Panc1 (cell line): ENCODE results near the gene CDK11B. TPM values are rescaled to one million over a fixed set of nuclear protein-coding genes. Genes with fewer than 3 reads are reported as not detected.
"Not testable (repeated sequence)": the region's sequence is repeated elsewhere in the genome, so short reads cannot be mapped to it uniquely, and the experiment has no call there.

Experiments
- ATAC-seq: fragments of 200-7000 bp; cut with Tn5 transposase; 2 replicates; pipeline ENCODE4 v1.9.1; 2020; ENCODE audit warnings: mild to moderate bottlenecking, moderate library complexity
- BruUV-seq: library from RNA; stranded (reverse); fragments of 400-500 nt; replicated peaks from 2 replicates; lab custom pipeline; 2021; lab: Mats Ljungman, UMichigan
- CTCF ChIA-PET: fragments of 300-600 bp; sonication (Branson Sonifier 250); formaldehyde crosslinking; loops from one replicate; lab custom pipeline; 2022; ENCODE audit warnings: antibody characterized with exemption; lab: Charles Lee
- POLR2A ChIA-PET: fragments of 300-600 bp; sonication (Branson Sonifier 250); formaldehyde crosslinking; loops from one replicate; lab custom pipeline; 2022; ENCODE audit warnings: antibody characterized with exemption; lab: Charles Lee
- DNase-seq: peaks from one replicate; pipeline ENCODE4 v3.0.0-alpha.2; 2010; ENCODE audit warnings: low read depth, low spot score
- H3K27ac ChIP-seq: 2 replicates; pipeline ENCODE4 v1.5.1; 2011; ENCODE audit warnings: mild to moderate bottlenecking, low read length, inconsistent platforms
- H3K27me3 ChIP-seq: fragments of 200-500 bp; sonication (Bioruptor generic); 2 replicates; pipeline ENCODE4 v1.6.0; 2014; ENCODE audit warnings: low read length, inconsistent platforms; ENCODE audit not compliant: control insufficient read depth, insufficient read depth
- H3K36me3 ChIP-seq: fragments of 200-500 bp; sonication (Bioruptor generic); 2 replicates; pipeline ENCODE4 v1.5.1; 2014; ENCODE audit warnings: inconsistent platforms, mild to moderate bottlenecking, low read length, moderate library complexity; ENCODE audit not compliant: control insufficient read depth, insufficient read depth
- H3K4me1 ChIP-seq: 2 replicates; pipeline ENCODE4 v1.5.1; 2011; ENCODE audit warnings: inconsistent platforms, mild to moderate bottlenecking, low read length, moderate library complexity; ENCODE audit not compliant: control insufficient read depth, insufficient read depth
- H3K4me3 ChIP-seq, 2 experiments: 2 replicates each; pipeline ENCODE4 v1.5.1; 2011 to 2012; ENCODE audit warnings: low read depth in 2 of 2, low read length in 2 of 2, mild to moderate bottlenecking in 2 of 2, inconsistent platforms in 1 of 2, moderate library complexity in 1 of 2
- H3K9me3 ChIP-seq: fragments of 200-500 bp; sonication (Bioruptor generic); 2 replicates; pipeline ENCODE4 v1.5.1; 2014; ENCODE audit warnings: low read depth, mild to moderate bottlenecking, inconsistent platforms, low read length, moderate library complexity; ENCODE audit not compliant: control insufficient read depth, insufficient read depth
- in situ Hi-C: cut with HindIII; loops from 2 replicates; pipeline ENCODE4 v1.10.0; 2016; ENCODE audit warnings: low sequenced_read_pairs, low pct_unique_long_range_greater_than_20kb
- intact Hi-C: fragments of 100-400 bp; cut with micrococcal nuclease; formaldehyde crosslinking; loops from one replicate; pipeline ENCODE4 v1.10.0; 2022; ENCODE audit not compliant: unreplicated experiment
- total RNA-seq: library from RNA; stranded (reverse); gene quantifications from one replicate; pipeline ENCODE4 v1.2.1, GENCODE V29; 2021; ENCODE audit not compliant: unreplicated experiment

The CDK11B gene
- total RNA-seq, 1 experiment from 2014 or later, result 36.5 TPM

- H3K4me1 ChIP-seq, H3K36me3 ChIP-seq, DNase-seq, H3K9me3 ChIP-seq, H3K27ac ChIP-seq, in situ Hi-C loops, H3K27me3 ChIP-seq, CTCF ChIA-PET, intact Hi-C loops, ATAC-seq, H3K4me3 ChIP-seq, BruUV-seq: not testable (repeated sequence)
- POLR2A ChIA-PET, result interaction anchor here (0.7 kb wide), 1 partner anchor 32 kb away, joined by 3 read pairs; no protein-coding TSS in a partner anchor
Measured at GRCh38 chr1:1639368-1639767, 19.4 kb downstream of the CDK11B start.

DNA sequence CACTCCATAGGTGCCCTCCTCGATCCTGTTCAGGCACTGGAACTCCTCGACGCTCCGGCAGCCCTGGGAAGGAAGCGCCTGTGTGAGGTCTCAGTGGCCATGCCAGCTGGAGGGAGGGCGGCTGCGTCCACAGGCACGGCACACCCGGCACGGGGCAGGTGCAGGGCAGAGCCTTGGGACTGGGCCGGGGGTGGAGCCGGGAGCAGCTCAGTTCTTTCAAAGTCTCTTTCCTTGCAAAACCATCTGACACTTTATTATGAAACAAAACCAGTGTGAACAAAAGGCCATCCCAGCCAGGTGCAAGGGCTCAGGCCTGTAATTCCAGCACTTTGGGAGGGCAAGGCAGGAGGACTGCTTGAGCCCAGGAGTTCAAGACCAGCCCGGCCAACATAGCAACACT, 20.3 kb downstream of the CDK11B start:
- H3K27ac ChIP-seq, H3K27me3 ChIP-seq, in situ Hi-C loops, H3K4me1 ChIP-seq, DNase-seq, H3K36me3 ChIP-seq, ATAC-seq, intact Hi-C loops, BruUV-seq, H3K4me3 ChIP-seq, CTCF ChIA-PET, H3K9me3 ChIP-seq: not testable (repeated sequence)
- POLR2A ChIA-PET, result interaction anchor here (0.7 kb wide), 1 partner anchor 31 kb away, joined by 3 read pairs; no protein-coding TSS in a partner anchor

DNA sequence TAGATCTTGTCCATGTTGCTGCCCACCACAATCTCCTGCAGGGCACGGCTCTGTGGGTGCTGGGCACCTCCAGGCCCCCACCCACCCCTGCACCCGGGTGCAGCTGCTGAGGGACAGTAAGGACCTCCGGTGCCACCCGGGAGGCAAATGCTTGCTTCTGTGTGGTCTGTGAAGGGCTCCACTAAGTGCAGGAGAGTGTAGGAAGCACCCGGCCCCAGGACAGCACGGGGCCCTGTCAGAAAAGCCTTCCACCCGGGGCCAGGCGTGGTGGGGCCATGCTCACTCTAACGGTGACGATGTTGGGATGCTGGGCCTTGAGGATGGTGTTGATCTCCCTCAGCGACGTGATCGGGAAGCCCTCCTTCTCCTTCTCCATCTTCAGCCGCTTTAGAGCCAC, 21.3 kb downstream of the CDK11B start:
- ATAC-seq, H3K9me3 ChIP-seq, DNase-seq, H3K4me1 ChIP-seq, H3K4me3 ChIP-seq, intact Hi-C loops, BruUV-seq, H3K27me3 ChIP-seq, H3K36me3 ChIP-seq, in situ Hi-C loops, POLR2A ChIA-PET, CTCF ChIA-PET, H3K27ac ChIP-seq: not testable (repeated sequence)

DNA sequence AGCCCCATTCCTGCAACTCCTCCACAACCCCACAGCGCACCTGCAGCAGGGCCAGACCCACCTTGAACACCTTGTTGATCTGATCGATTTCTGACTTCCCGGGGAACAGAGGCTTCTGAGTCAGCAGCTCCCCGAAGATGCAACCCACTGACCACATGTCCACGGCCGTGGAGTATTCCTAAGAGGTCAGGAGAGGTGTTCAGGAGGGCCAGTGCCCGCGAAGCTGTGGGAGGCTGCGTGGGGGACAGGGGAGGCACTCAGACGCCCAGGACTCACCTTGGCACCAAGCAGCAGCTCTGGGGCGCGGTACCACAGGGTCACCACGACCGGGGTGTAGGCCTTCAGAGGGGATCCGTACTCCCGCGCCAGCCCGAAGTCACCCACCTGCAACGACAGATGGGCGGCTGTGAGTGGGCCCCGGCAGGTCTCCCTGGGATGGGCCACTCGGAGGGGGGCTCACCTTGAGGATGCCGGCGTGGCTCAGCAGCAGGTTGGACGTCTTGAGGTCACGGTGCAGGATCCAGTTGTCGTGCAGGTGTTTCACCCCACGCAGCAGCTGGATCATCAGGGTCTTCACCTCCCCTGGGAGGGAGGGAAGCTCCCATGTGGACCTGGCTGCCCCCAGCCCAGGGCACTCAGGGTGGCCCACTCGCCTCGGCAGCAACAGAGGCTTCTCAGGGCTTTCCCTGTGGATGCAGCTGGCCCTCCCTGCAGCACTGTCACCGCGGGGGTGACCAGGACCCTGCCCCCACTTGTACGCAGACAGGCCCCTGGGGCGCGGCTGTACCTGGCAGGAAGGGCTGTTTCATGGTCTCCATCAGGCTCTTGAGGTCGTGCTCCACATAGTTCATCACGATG, 22.0 kb downstream of the CDK11B start:
- intact Hi-C loops, CTCF ChIA-PET: not testable (repeated sequence)

DNA sequence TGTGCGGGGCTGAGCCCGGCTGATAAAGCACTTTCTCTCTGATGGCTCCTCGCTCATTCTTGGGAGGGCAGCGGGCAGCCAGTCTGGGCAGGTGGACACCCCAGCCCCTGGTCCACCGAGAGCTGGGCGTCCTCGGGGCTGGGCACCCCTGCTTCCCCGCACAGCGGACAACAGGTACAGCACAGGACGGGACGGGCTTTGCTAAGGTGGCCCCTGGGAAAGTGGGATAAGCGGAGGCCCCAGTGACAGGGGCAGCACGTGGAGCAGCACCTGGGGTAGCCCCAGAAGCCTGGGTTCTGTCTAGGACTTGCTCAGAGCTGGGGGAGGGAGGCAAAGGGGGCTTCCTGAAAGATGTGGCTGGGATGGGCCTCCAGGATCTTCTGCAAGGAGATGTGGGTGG, 24.2 kb downstream of the CDK11B start:
- in situ Hi-C loops, CTCF ChIA-PET, H3K9me3 ChIP-seq, H3K4me3 ChIP-seq, intact Hi-C loops, H3K27ac ChIP-seq, BruUV-seq, DNase-seq, ATAC-seq, H3K4me1 ChIP-seq, H3K27me3 ChIP-seq, POLR2A ChIA-PET, H3K36me3 ChIP-seq: not testable (repeated sequence)

More for the DNA sequence above, 22.0 kb downstream of the CDK11B start:
- H3K36me3 ChIP-seq, POLR2A ChIA-PET, BruUV-seq, in situ Hi-C loops, ATAC-seq, H3K9me3 ChIP-seq, H3K27me3 ChIP-seq, H3K27ac ChIP-seq, H3K4me3 ChIP-seq, H3K4me1 ChIP-seq, DNase-seq: not testable (repeated sequence)

DNA sequence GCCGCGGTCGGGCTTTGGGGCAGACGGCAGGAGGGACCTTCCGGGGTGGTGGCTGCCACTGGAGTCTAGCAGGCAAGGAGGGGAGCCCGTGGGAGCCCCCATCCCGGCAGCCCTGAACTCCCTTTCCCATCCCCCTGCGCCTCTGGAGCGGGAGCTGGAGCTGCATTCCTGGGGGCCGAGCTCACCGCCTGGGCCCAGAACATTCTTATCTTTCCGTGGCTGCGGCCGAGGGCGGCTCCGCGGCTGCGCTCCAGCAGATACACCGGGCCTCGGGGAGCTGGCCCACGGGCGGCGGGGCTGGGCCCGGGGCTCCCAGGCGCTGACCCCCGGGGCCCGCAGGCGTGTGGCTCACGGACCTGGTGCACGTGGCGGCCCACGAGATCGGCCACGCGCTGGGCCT, 25.4 kb downstream of the CDK11B start:
- not testable (repeated sequence) for ATAC-seq, BruUV-seq, H3K27me3 ChIP-seq

More for the DNA sequence above, 25.4 kb downstream of the CDK11B start:
- CTCF ChIA-PET, H3K9me3 ChIP-seq, H3K36me3 ChIP-seq, H3K27ac ChIP-seq, intact Hi-C loops, in situ Hi-C loops, DNase-seq, H3K4me1 ChIP-seq, H3K4me3 ChIP-seq, POLR2A ChIA-PET: not testable (repeated sequence)
